G401 (cell line): ENCODE measurements around the gene NCDN. TPM values are rescaled to one million over a fixed set of nuclear protein-coding genes. Genes with fewer than 3 reads are reported as not detected.
"Not testable (repeated sequence)": the region's sequence is repeated elsewhere in the genome, so short reads cannot be mapped to it uniquely, and the experiment has no call there.

Experiments
- DNase-seq: peaks from one replicate; pipeline ENCODE4 v3.0.0-alpha.2; 2015; ENCODE audit warnings: low spot score
- in situ Hi-C: cut with HindIII; loops from 2 replicates; pipeline ENCODE4 v1.10.0; 2016; ENCODE audit warnings: low sequenced_read_pairs, mixed read lengths
- total RNA-seq: library from RNA; depleted of rRNA; stranded (reverse); fragments of >200 nt; shearing (Covaris generic); gene quantifications from 2 replicates; pipeline ENCODE4 v1.2.3, GENCODE V29; 2014

The NCDN gene
- total RNA-seq, 1 experiment from 2014 or later = 19.2 TPM

- in situ Hi-C loops = not testable (repeated sequence)
Observed at GRCh38 chr1:35585805-35586204, 28.2 kb downstream of the NCDN start.

GRCh38 chr1:35586808-35587207, 29.2 kb downstream of the NCDN start:
- in situ Hi-C loops = no loop called here
- no peak for DNase-seq

More at GRCh38 chr1:35585805-35586204, 28.2 kb downstream of the NCDN start:
- DNase-seq = not testable (repeated sequence)

GRCh38 chr1:35587736-35588135, 30.1 kb downstream of the NCDN start:
- DNase-seq = no peak
- in situ Hi-C loops = no loop called here

GRCh38 chr1:35588197-35588910, 30.8 kb downstream of the NCDN start:
- DNase-seq = no peak
- in situ Hi-C loops = no loop called here

GRCh38 chr1:35589516-35590427, 32.2 kb downstream of the NCDN start:
- in situ Hi-C loops = no loop called here
- no peak for DNase-seq

- in situ Hi-C loops = no loop called here
- no peak for DNase-seq
Observed at GRCh38 chr1:35590476-35591040, 33.0 kb downstream of the NCDN start.

- no peak for DNase-seq
- in situ Hi-C loops = no loop called here
Observed at GRCh38 chr1:35591211-35591610, 33.6 kb downstream of the NCDN start.

- no peak for DNase-seq
- in situ Hi-C loops = no loop called here
Observed at GRCh38 chr1:35592991-35593769, 35.6 kb downstream of the NCDN start.

GRCh38 chr1:35594005-35594760, 36.6 kb downstream of the NCDN start:
- no peak for DNase-seq
- in situ Hi-C loops = no loop called here

GRCh38 chr1:35595684-35596083, 38.1 kb downstream of the NCDN start:
- no peak for DNase-seq
- in situ Hi-C loops = no loop called here

- no peak for DNase-seq
- in situ Hi-C loops = no loop called here
Observed at GRCh38 chr1:35597870-35598269, 40.3 kb downstream of the NCDN start.

- in situ Hi-C loops = no loop called here
Observed at GRCh38 chr1:35598895-35599294, 41.3 kb downstream of the NCDN start.

GRCh38 chr1:35599411-35599810, 41.8 kb downstream of the NCDN start:
- in situ Hi-C loops = no loop called here
- no peak for DNase-seq

More at GRCh38 chr1:35598895-35599294, 41.3 kb downstream of the NCDN start:
- no peak for DNase-seq

GRCh38 chr1:35600593-35600992, 43.0 kb downstream of the NCDN start:
- in situ Hi-C loops = no loop called here
- no peak for DNase-seq

GRCh38 chr1:35603468-35603867, 45.9 kb downstream of the NCDN start:
- DNase-seq = no peak
- in situ Hi-C loops = no loop called here

GRCh38 chr1:35603941-35604340, 46.3 kb downstream of the NCDN start:
- in situ Hi-C loops = no loop called here
- no peak for DNase-seq

GRCh38 chr1:35605071-35605866, 47.7 kb downstream of the NCDN start:
- in situ Hi-C loops = no loop called here
- no peak for DNase-seq

- no peak for DNase-seq
- in situ Hi-C loops = no loop called here
Observed at GRCh38 chr1:35605867-35606182, 48.2 kb downstream of the NCDN start.
